ENCODE data around the gene JARID2. TPM values are rescaled to one million over a fixed set of nuclear protein-coding genes. Genes with fewer than 3 reads are reported as not detected.

The JARID2 gene
- total and polyA plus RNA-seq, 2 of the 13 experiments (the other 11 are each of a cell fraction or from before 2014, with no cell fraction given) = 7.5 to 10.3 TPM

GRCh38 chr6:15245361-15246216, at the start of gene JARID2 (continued):
- TF ChIP-seq TERF1 (CRISPR knock-in tag; IDR thresholded peaks at IDR 0.05) = no peak
- TF ChIP-seq ATF1 (CRISPR knock-in tag; IDR thresholded peaks at IDR 0.05) = peak; percentile 62
- TF ChIP-seq GATA4 (IDR thresholded peaks at IDR 0.05; ENCODE audit: borderline replicate concordance, low read depth) = no peak; the same call in 1 of the 2 replicates
- TF ChIP-seq TSC22D2 (CRISPR knock-in tag; IDR thresholded peaks at IDR 0.05; ENCODE audit: borderline replicate concordance) = peak; percentile 24; the same call in 1 of the 2 replicates
- no peak; the same call in none of the 2 replicates for TF ChIP-seq NFYB (CRISPR knock-in tag; IDR thresholded peaks at IDR 0.05)
- TF ChIP-seq CEBPZ (IDR thresholded peaks at IDR 0.05; ENCODE audit: low read length) = no peak
- no peak for TF ChIP-seq PHF5A (CRISPR knock-in tag; IDR thresholded peaks at IDR 0.05; ENCODE audit: low read depth, unreplicated experiment)
- TF ChIP-seq ZFP90 (CRISPR knock-in tag; IDR thresholded peaks at IDR 0.05; ENCODE audit: borderline replicate concordance) = 0 out of 2 replicates have a peak, but pooled peaks have one; percentile 72
- TF ChIP-seq ZNF503 (CRISPR knock-in tag; IDR thresholded peaks at IDR 0.05) = peak; percentile 34; the same call in 1 of the 2 replicates
- peak; percentile 30; the same call in 1 of the 2 replicates for TF ChIP-seq ZNF530 (CRISPR knock-in tag; IDR thresholded peaks at IDR 0.05; ENCODE audit: low read depth)
- TF ChIP-seq ZNF773 (CRISPR knock-in tag; IDR thresholded peaks at IDR 0.05; ENCODE audit: borderline replicate concordance) = no peak
- peak; percentile 53; the same call in 1 of the 2 replicates for TF ChIP-seq SNAI1 (CRISPR knock-in tag; IDR thresholded peaks at IDR 0.05; ENCODE audit: borderline replicate concordance)
- TF ChIP-seq KAT2B (IDR thresholded peaks at IDR 0.05; ENCODE audit: borderline replicate concordance, low read depth, low read length) = no peak
- TF ChIP-seq HES4 (CRISPR knock-in tag; IDR thresholded peaks at IDR 0.05; ENCODE audit: borderline replicate concordance) = no peak; the same call in 1 of the 2 replicates
- TF ChIP-seq RERE (CRISPR knock-in tag; IDR thresholded peaks at IDR 0.05; ENCODE audit: low read depth) = no peak
- TF ChIP-seq FOXP1 (IDR thresholded peaks at IDR 0.05) = no peak
- TF ChIP-seq FOXP1 (CRISPR knock-in tag; IDR thresholded peaks at IDR 0.05) = no peak

Data from HepG2 (cell line).